Measurements from ENCODE around the gene GSE1.

Gene GSE1

GRCh38 chr16:85621698-85622428, 8.7 kb downstream of the GSE1 start:
- no peak for DNase-seq

GRCh38 chr16:85622683-85623082, 9.6 kb downstream of the GSE1 start:
- no peak for DNase-seq

GRCh38 chr16:85623250-85623649, 10.1 kb downstream of the GSE1 start:
- no peak for DNase-seq

- no peak for DNase-seq
Observed at GRCh38 chr16:85623997-85624601, 11.0 kb downstream of the GSE1 start.

- DNase-seq, result no peak
Observed at GRCh38 chr16:85624646-85625045, 11.5 kb downstream of the GSE1 start.

GRCh38 chr16:85625053-85625452, 11.9 kb downstream of the GSE1 start:
- DNase-seq, result no peak

GRCh38 chr16:85625485-85626117, 12.5 kb downstream of the GSE1 start:
- DNase-seq, result no peak

- DNase-seq, result no peak
Observed at GRCh38 chr16:85626191-85626981, 13.3 kb downstream of the GSE1 start.

- DNase-seq, result no peak
Observed at GRCh38 chr16:85627089-85627488, 14.0 kb downstream of the GSE1 start.

- DNase-seq, result no peak
Observed at GRCh38 chr16:85627526-85628264, 14.6 kb downstream of the GSE1 start.

GRCh38 chr16:85628265-85628556, 15.1 kb downstream of the GSE1 start:
- DNase-seq, result no peak

- DNase-seq, result no peak
Observed at GRCh38 chr16:85628645-85629044, 15.5 kb downstream of the GSE1 start.

- DNase-seq, result no peak
Observed at GRCh38 chr16:85629326-85629725, 16.2 kb downstream of the GSE1 start.

- no peak for DNase-seq
Observed at GRCh38 chr16:85629853-85630252, 16.7 kb downstream of the GSE1 start.

GRCh38 chr16:85631230-85631629, 18.1 kb downstream of the GSE1 start:
- DNase-seq, result no peak

- DNase-seq, result no peak
Observed at GRCh38 chr16:85631802-85632393, 18.8 kb downstream of the GSE1 start.

GRCh38 chr16:85632709-85633437, 19.8 kb downstream of the GSE1 start:
- no peak for DNase-seq

GRCh38 chr16:85633438-85633743, 20.3 kb downstream of the GSE1 start:
- DNase-seq, result no peak

GRCh38 chr16:85633888-85634287, 20.8 kb downstream of the GSE1 start:
- no peak for DNase-seq

- DNase-seq, result no peak
Observed at GRCh38 chr16:85634747-85635544, 21.8 kb downstream of the GSE1 start.

All from fibroblast of skin of scalp (primary cell).